ENCODE data around the gene SELENOM.

Gene SELENOM

GRCh38 chr22:31055117-31055634 lies 52.2 kb downstream of the SELENOM start:
- no peak for DNase-seq
- TF ChIP-seq GATA1 (IDR thresholded peaks at IDR 0.05; ENCODE audit: low read depth, low read length), result no peak
- no peak for TF ChIP-seq POLR2A (IDR thresholded peaks at IDR 0.05; ENCODE audit: low read length)

All from erythroblast (primary cell).